CD4-positive, alpha-beta T cell (primary cell): ENCODE data around the gene PTPA. TPM values are rescaled to one million over a fixed set of nuclear protein-coding genes. Genes with fewer than 3 reads are reported as not detected.

ENCODE experiments used
- ATAC-seq: fragments of 200-7000 bp; cut with Tn5 transposase; one replicate; pipeline ENCODE4 v1.10.0; 2022; ENCODE audit warnings: mild to moderate bottlenecking; ENCODE audit not compliant: poor library complexity
- CTCF ChIA-PET: fragments of 350-600 bp; sonication (Branson Sonifier 250); formaldehyde crosslinking; loops from one replicate; lab custom pipeline; 2021; ENCODE audit warnings: antibody characterized with exemption, inconsistent platforms; lab: Charles Lee
- POLR2A ChIA-PET: fragments of 350-600 bp; sonication (Branson Sonifier 250); formaldehyde crosslinking; loops from one replicate; lab custom pipeline; 2021; ENCODE audit warnings: antibody characterized with exemption, inconsistent platforms; lab: Charles Lee
- DNase-seq, 14 experiments: peaks; one replicate each; pipeline ENCODE4 v3.0.0-alpha.2; 2013 to 2020; ENCODE audit warnings: mixed read lengths in 2 of 14
- H3K27ac ChIP-seq, 2 donors: one replicate each; pipeline versions ENCODE4 v1.5.1 to v1.7.0; 2013; ENCODE audit warnings: low read length in 2 of 2, low read depth in 1 of 2, mild to moderate bottlenecking in 1 of 2
- H3K27me3 ChIP-seq, 2 experiments: 1 replicate in 1 of 2; 2 replicates in 1 of 2; pipeline versions ENCODE4 v1.6.1 to v1.7.0; 2013; ENCODE audit warnings: low read length in 2 of 2, control low read depth in 1 of 2, mild to moderate bottlenecking in 1 of 2, moderate library complexity in 1 of 2; ENCODE audit not compliant: insufficient read depth in 2 of 2, control insufficient read depth in 1 of 2
- H3K36me3 ChIP-seq: one replicate; pipeline ENCODE4 v1.6.1; 2013; ENCODE audit warnings: low read length, control low read depth; ENCODE audit not compliant: insufficient read depth
- H3K4me1 ChIP-seq: one replicate; pipeline ENCODE4 v1.6.1; 2013; ENCODE audit warnings: low read length, control low read depth; ENCODE audit not compliant: insufficient read depth
- H3K4me3 ChIP-seq: one replicate; pipeline ENCODE4 v1.5.1; 2013; ENCODE audit warnings: mild to moderate bottlenecking, low read length, moderate library complexity
- H3K9me3 ChIP-seq, 2 experiments: 1 replicate in 1 of 2; 2 replicates in 1 of 2; pipeline versions ENCODE4 v1.6.1 to v1.7.0; 2013; ENCODE audit warnings: low read length in 2 of 2, mild to moderate bottlenecking in 2 of 2, control low read depth in 1 of 2, moderate library complexity in 1 of 2; ENCODE audit not compliant: control insufficient read depth in 1 of 2, insufficient read depth in 1 of 2
- H3K27ac Mint-ChIP-seq: one replicate; pipeline ENCODE4 v1.8.0; 2020; ENCODE audit warnings: mixed read lengths
- H3K27me3 Mint-ChIP-seq: one replicate; pipeline ENCODE4 v1.8.0; 2021; ENCODE audit warnings: mixed read lengths
- H3K36me3 Mint-ChIP-seq: one replicate; pipeline ENCODE4 v1.8.0; 2021; ENCODE audit warnings: low read depth, mixed read lengths
- H3K4me1 Mint-ChIP-seq: one replicate; pipeline ENCODE4 v1.8.0; 2021; ENCODE audit warnings: low read depth, mixed read lengths
- H3K4me3 Mint-ChIP-seq: one replicate; pipeline ENCODE4 v1.8.0; 2020; ENCODE audit warnings: mild to moderate bottlenecking, mixed read lengths
- H3K9me3 Mint-ChIP-seq: one replicate; pipeline ENCODE4 v1.8.0; 2020; ENCODE audit warnings: mixed read lengths
- CTCF ChIP-seq: fragments of 200-600 bp; IDR thresholded peaks from one replicate; pipeline ENCODE4 v1.8.0; 2022; ENCODE audit warnings: antibody characterized with exemption, mild to moderate bottlenecking
- intact Hi-C, 2 experiments: fragments of 100-400 bp; cut with DNase I in 1 of 2; cut with micrococcal nuclease in 1 of 2; formaldehyde crosslinking; loops; one replicate each; pipeline versions ENCODE4 v1.15.1 to v1.9.0; 2023 to 2025; cut with DNase I, micrococcal nuclease
- total RNA-seq, 174 experiments: library from RNA in 2 of 174; stranded (reverse) in 2 of 174; gene quantifications; one replicate each; pipeline ENCODE4 v1.2.3 and lab custom pipeline; 2021 to 2026

Gene PTPA
- total RNA-seq, 2 experiments from 2014 or later = 21.6 to 23.3 TPM

DNA sequence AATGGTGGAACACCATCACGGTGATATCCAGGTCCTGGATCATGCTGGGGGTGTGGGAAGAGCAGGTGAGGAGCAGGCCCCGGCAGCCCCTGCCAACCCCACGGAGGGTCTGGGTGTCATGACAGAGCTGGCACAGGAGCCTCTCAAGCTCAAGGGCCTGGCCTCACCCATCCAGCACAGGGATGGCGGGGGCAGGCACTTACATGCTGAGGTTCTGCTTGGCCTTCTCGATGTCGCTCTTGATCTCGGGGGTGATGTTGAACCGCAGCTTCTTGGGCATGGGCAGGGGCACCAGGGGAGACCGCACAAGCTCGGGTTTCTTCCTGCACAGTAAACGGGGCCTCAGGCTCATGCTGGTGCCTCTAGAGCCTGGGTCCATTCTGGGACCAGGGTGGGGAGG lies 12.9 kb upstream of the PTPA start:
- no peaks in the 10 kb centered on the region for H3K4me1 Mint-ChIP-seq
- Histone ChIP-seq H3K36me3 (peaks cover 2% of the 10 kb centered on the region), H3K27ac (no peak overlapping the region), H3K9me3 (no peaks in the 10 kb centered on the region), H3K4me1 (no peaks in the 10 kb centered on the region), H3K27me3 (no peaks in the 10 kb centered on the region), H3K4me3 (no peak overlapping the region)
- TF ChIP-seq CTCF = no peak
- no peaks in the 10 kb centered on the region for H3K9me3 Mint-ChIP-seq
- intact Hi-C loops = no loop called here
- no peaks in the 10 kb centered on the region for H3K27me3 Mint-ChIP-seq
- POLR2A ChIA-PET = interaction anchor here (1.1 kb wide), 1 partner anchor 11 kb away, joined by 4 read pairs; no protein-coding TSS in a partner anchor
- CTCF ChIA-PET = no interaction called here
- no peaks in the 10 kb centered on the region for H3K36me3 Mint-ChIP-seq
- DNase-seq = no peak
- no peak overlapping the region for H3K27ac Mint-ChIP-seq
- ATAC-seq = no peak
- H3K4me3 Mint-ChIP-seq = no peak overlapping the region

GRCh38 chr9:129100383-129101169 lies 10.6 kb upstream of the PTPA start:
- no peaks in the 10 kb centered on the region for H3K36me3 Mint-ChIP-seq
- no peaks in the 10 kb centered on the region for H3K9me3 Mint-ChIP-seq
- no peaks in the 10 kb centered on the region for H3K4me1 Mint-ChIP-seq
- ChIA-PET CTCF (no interaction called here), POLR2A (no interaction called here)
- Histone ChIP-seq H3K9me3 (no peaks in the 10 kb centered on the region), H3K27me3 (no peaks in the 10 kb centered on the region), H3K4me3 (no peak overlapping the region), H3K4me1 (no peaks in the 10 kb centered on the region), H3K27ac (no peak overlapping the region), H3K36me3 (peaks cover 2% of the 10 kb centered on the region)
- no peak for ATAC-seq
- no peak overlapping the region for H3K4me3 Mint-ChIP-seq
- no peak overlapping the region for H3K27ac Mint-ChIP-seq
- intact Hi-C loops = no loop called here
- no peak for DNase-seq
- no peak for TF ChIP-seq CTCF
- H3K27me3 Mint-ChIP-seq = no peaks in the 10 kb centered on the region

DNA sequence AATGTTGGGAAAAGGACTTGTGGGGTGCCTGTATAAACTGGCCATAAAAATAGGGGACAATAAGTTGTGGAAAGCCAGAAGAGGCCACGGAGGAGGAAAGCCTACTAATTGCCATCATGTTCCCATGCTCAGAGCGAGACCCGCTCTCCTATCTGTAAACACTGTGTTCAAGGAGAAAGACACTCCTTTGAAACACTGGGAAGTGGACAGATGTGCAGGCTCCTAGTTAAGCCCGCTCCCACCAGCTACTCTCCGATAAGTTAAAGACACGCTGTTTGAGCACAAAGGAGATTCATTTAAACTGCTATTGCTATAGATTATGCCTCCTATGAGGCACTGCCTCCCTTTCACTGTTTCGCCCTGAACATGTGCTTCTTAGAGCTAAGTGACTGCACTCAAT lies 9.9 kb upstream of the PTPA start:
- Mint-ChIP-seq H3K36me3 (no peaks in the 10 kb centered on the region), H3K27me3 (no peaks in the 10 kb centered on the region), H3K4me1 (no peaks in the 10 kb centered on the region), H3K9me3 (no peaks in the 10 kb centered on the region), H3K4me3 (no peak overlapping the region), H3K27ac (no peak overlapping the region)
- ATAC-seq (no peak), DNase-seq (no peak)
- Histone ChIP-seq H3K4me3 (no peak overlapping the region), H3K27me3 (no peaks in the 10 kb centered on the region), H3K36me3 (peaks cover 2% of the 10 kb centered on the region), H3K27ac (no peak overlapping the region), H3K9me3 (no peaks in the 10 kb centered on the region), H3K4me1 (no peaks in the 10 kb centered on the region)
- intact Hi-C loops = no loop called here
- ChIA-PET CTCF (no interaction called here), POLR2A (no interaction called here)
- no peak for TF ChIP-seq CTCF
